T47D (cell line): Measurements from ENCODE around the gene APOA5.
A peak's percentile ranks its signal among the peaks of the same experiment; 100 is the strongest.
"Not testable (repeated sequence)": the region's sequence is repeated elsewhere in the genome, so short reads cannot be mapped to it uniquely, and the experiment has no call there.

ENCODE experiments used
- DNase-seq, 2 experiments: peaks; one replicate each; pipeline versions ENCODE4 v3.0.0 to v3.0.0-alpha.2; 2011 to 2012; ENCODE audit warnings: low read depth in 1 of 2, low spot score in 1 of 2
- JUND ChIP-seq: IDR thresholded peaks from 2 replicates; pipeline ENCODE4 v1.6.1; 2012; ENCODE audit warnings: low read depth
- in situ Hi-C: cut with HindIII; loops from 2 replicates; pipeline ENCODE4 v1.10.0; 2016; ENCODE audit warnings: low sequenced_read_pairs, low pct_unique_long_range_greater_than_20kb

APOA5 gene, protein sequence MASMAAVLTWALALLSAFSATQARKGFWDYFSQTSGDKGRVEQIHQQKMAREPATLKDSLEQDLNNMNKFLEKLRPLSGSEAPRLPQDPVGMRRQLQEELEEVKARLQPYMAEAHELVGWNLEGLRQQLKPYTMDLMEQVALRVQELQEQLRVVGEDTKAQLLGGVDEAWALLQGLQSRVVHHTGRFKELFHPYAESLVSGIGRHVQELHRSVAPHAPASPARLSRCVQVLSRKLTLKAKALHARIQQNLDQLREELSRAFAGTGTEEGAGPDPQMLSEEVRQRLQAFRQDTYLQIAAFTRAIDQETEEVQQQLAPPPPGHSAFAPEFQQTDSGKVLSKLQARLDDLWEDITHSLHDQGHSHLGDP

DNA sequence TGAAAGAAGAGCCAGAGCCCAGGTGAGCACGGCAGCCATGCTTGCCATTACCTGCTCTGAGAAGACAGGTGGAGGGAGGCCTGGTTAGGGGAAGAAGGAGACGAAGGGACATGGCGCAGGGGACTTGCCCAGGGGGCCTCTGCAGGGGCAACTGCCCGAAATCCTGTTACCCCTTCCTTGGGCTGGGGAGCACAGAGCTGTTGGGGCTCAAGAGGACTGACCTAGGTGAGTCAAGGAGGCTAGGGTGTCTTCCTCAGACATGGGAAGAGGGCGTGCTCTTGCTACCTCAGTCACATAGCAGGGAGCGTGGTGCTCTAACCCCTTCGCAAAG is at the start of gene APOA5:
Gene APOA5, minus strand, starts transcription at position 67 of the 331 bp plus-strand sequence. Its CDS starts 19 bp downstream, at position 48.
- in situ Hi-C loops, result no loop called here
- TF ChIP-seq JUND, result no peak
- no peak for DNase-seq

DNA sequence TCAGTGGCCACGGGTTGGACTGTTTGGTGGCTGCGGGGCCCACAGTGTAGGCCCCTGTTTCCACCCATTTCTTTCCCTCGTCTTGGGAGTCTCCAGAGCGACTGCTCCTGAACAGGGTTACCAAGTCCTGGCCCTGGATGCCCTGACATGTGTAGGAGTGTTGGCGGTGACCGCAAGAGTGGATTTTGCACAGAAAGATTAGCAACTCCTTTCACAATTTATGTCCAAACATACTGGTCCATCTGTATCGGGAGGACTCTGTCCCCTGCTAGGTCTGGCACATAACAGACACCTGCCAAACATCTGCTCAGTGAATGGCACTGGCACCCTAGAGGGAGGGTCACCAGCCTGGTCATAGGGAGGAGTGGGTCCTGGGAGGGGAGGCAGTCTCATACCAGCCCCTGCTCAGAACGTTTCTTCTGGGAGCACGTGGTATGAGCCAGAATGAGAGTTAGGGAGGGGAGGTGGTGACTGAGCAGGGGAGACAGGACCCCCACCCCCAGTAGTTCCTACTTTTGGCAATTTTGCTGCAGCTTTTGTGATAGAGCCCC is 49.1 kb upstream of the APOA5 start:
- no peak for DNase-seq
- TF ChIP-seq JUND, result no peak
- in situ Hi-C loops, result no loop called here

DNA sequence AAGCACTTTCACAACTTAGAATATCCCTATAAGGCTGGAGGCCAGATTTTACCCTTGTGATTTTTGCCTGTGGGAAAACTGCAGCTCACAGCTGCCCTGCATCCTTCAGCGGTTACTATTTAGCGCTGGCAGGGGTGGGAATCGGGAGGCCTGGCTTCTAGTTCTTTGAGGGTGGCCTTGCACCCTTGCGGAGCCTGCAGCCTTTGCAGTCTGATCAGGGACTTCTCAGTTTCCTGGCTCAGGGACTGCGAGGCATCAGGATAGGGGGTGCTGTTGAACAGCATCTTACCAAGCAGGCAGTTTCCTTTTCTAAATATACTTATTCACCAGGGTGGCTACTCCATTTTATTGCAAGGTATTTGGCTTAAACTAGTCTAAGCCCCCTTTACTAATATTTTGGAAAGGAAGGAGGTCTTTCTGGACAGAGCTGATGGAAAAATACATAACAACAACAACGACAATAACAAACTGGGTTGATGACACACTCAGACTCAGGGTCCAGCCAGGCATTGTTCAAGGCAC is 48.6 kb upstream of the APOA5 start:
- peak; percentile 27 to 29 for DNase-seq
- no peak for TF ChIP-seq JUND
- in situ Hi-C loops, result no loop called here

DNA sequence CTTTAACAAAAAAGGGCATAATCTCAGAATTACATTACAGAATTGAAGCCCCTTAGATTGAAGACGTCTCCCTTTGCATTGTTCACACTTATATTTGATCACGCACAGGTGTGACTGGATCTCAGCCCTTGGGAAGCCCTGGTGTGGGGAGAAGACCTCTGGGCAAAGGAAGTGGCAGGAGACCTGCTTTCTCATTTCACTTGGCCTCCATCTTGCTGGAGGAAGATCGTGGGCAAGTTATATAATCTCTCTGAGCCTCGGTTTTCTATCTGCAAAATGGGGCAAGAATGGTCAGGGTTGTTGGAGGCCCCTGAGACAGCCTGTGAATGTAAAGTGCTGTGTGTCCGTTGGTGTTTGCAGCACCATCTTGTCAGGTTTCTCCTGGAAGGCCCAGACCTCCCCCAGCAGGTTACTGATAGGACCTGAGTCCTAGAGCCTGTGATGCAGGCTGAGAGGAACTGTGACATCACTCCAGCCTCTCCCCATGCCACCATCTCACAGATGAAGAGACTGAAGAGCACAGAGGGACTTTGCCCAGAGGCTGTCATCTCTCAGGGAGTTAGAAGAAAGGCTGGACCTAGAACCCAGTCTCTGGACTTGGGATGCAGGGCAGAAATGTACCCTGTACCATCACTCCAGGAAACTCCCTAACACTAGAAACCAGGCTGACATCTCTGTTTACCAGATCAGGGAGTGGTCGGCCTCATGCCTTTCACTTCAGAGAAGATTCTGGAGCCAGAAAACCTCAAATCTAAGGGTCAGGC is 46.8 kb upstream of the APOA5 start:
- no peak for TF ChIP-seq JUND
- no peak for DNase-seq
- in situ Hi-C loops, result no loop called here

DNA sequence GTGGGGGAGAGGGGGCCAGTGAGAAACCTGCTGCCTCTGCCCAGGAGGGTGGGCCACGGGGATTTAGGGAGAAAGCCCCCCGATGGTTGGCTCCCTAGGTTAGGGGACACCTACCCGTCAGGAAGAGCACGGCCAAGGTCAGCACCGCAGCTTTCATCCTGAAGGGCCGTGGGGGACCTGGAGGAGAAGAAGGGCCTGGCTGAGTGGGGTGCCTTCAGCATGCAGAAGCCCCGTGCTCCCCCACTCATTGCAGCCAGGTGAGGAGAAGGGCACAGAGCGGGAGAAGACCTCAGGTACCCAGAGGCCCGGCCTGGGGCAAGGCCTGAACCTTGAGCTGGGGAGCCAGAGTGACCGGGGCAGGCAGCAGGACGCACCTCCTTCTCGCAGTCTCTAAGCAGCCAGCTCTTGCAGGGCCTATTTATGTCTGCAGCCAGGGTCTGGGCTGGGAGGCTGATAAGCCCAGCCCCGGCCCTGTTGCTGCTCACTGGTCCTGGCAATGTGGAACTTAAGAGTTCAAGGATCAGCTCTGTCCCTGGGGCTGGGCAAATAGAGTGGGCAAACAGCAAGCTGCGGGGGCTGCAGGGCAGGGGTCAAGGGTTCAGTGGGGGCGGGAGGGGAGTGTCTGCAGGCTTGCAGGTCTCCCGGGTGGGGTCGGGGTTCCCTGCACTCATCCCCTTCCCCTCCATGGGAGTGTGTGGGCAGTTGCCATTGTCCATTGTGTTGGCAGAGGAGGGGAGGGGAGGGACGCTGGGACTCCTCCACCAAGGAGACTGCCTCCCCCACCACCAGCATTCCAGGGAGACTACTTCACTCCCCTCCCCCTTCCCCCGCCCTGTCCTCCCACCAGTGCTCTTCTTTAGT is 45.8 kb upstream of the APOA5 start, which contains the start of gene APOA1:
Gene APOA1, minus strand, starts transcription at position 392 of the 861 bp plus-strand sequence. Its CDS starts 235 bp downstream, at position 157.
- in situ Hi-C loops, result no loop called here
- DNase-seq, result no peak
- no peak for TF ChIP-seq JUND

DNA sequence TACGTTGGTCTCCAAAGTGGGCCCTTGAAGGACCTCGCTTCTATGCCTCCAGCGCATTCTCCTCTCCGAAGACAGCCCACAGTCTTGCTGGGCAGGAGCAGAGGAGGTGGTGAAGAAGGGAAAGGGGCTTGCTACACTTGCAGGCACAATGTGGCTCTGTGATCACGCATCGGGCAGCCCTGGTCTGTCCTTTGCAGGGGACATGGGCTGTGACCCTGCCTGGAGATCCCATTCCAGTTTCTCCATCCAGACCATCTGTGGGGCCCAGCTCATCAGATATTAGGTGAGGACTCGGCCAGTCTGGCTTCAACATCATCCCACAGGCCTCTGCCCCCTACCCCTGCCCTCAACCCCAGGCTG is 44.9 kb upstream of the APOA5 start:
- TF ChIP-seq JUND, result no peak
- DNase-seq, result no peak
- in situ Hi-C loops, result no loop called here

DNA sequence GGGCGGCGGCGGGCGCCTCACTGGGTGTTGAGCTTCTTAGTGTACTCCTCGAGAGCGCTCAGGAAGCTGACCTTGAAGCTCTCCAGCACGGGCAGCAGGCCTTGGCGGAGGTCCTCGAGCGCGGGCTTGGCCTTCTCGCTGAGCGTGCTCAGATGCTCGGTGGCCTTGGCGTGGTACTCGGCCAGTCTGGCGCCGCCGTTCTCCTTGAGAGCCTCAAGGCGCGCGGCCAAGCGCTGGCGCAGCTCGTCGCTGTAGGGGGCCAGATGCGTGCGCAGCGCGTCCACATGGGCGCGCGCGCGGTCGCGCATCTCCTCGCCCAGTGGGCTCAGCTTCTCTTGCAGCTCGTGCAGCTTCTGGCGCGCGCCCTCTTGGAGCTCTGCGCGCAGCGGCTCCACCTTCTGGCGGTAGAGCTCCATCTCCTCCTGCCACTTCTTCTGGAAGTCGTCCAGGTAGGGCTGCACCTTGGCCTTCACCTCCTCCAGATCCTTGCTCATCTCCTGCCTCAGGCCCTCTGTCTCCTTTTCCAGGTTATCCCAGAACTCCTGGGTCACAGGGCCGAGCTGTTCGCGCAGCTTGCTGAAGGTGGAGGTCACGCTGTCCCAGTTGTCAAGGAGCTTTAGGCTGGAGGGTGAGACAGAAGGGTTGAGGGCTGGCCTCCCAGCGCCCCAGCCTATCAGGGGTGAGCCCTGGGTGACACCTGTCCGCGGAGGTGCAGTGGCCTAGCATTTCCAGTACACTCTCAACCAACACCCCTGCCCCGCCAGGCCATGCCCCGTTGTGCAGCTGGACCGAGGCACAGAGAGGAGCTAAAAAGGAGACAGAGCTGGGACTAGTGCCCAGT is 44.3 kb upstream of the APOA5 start:
- peak; percentile 92 to 93 for DNase-seq
- in situ Hi-C loops, result no loop called here
- no peak for TF ChIP-seq JUND

DNA sequence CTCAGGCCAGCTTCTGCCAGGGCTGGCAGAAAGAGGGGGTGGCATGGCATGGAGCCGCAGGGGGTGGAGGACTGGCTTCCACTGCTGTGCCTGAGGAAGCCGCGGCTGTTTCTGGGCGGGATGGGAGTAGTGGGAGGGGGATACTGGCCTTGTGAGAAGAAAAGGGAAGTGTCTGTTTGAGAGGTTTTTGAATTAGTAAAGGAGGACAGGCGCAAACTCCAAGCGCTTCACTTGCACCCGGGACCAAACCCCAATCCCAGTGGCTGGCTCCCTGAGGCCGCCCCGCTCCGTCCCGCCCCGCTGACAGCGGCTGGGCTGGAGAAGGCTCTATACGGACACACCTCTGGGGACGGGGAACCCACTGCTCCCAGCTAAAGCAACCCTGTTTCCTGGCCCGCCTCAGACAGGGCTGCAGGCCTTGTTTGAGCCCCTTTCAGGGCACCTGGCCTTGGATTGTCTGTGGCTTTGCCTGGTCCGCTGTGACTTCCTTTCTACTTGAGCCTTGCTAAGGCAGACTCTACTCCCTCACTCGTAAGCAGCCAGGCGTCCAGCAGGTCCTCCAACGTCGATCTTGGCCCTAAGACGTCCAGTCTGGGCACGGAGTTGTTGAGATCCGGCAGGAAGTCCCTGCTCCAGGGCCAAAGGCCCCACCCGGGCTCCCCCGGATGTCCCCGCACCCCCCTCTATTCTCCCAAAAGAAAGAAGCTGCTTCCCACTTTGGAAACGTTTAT is 43.5 kb upstream of the APOA5 start:
- DNase-seq, result no peak
- in situ Hi-C loops, result no loop called here
- no peak for TF ChIP-seq JUND

DNA sequence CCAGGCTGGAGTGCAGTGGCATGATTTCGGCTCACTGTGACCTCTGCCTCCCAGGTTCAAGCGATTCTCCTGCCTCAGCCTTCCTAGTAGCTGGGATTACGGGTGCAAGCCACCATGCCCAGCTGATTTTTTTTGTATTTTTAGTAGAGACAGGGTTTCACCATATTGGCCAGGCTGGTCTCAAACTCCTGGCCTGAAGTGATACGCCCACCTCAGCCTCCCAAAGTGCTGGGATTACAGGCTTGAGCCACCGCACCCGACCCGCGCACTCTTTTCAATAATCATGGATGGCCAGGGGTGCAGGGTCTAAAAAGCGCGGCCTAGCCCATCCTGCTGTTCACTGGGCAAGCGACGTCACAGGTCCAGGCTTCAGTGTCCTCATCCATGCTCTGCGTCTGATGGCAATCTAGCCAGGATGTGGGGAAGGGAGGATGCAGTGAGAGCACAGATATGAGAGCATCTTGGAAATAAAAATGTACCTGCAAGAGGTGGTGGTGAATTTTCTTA is 42.9 kb upstream of the APOA5 start:
- in situ Hi-C loops, DNase-seq: not testable (repeated sequence)

DNA sequence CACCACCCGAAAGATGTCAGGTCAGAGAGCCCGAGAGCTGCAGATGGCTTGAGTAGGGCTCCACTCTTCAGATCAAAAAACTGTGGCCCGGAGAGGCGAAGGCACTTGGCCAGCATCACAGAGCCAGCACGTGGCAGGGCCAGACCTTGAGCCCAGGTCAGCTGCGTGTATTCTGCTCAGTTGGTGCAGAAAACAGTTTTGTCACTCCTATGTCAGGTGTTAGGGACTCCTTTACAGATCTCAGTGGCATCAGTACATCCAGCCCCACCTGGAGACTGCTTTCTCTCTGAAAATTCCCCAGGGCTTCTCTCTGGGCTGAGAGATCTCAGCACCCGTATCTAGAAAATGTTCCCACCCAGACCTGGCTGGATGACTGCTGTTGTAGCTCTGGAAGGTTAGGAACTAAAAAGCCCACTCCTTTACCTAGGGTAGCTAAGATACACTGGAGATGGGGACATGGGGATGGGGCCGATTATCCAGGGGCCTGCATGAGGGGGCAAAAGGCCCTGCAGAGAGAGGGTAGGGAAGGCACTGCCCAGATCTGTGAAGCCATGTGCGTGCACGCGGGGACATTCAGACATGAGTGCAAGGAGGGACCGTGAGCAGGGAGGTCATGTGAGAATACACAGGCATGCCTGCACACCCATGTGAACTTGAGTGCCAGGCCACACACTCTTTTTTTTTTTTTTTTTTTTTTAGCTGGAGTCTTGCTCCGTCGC is 42.3 kb upstream of the APOA5 start:
- in situ Hi-C loops, result no loop called here
- DNase-seq, result no peak
- no peak for TF ChIP-seq JUND
